Right cardiac atrium (tissue), 5 donors: Measurements from ENCODE around the gene OR2T5. TPM values are rescaled to one million over a fixed set of nuclear protein-coding genes. Genes with fewer than 3 reads are reported as not detected.
"Not testable (repeated sequence)": the region's sequence is repeated elsewhere in the genome, so short reads cannot be mapped to it uniquely, and the experiment has no call there.

Experiments used
- ATAC-seq, 2 donors: fragments of 200-7000 bp; cut with Tn5 transposase; one replicate each; pipeline versions ENCODE4 v1.8.0 to v1.9.1; 2020; ENCODE audit warnings: moderate library complexity in 2 of 2, mild to moderate bottlenecking in 1 of 2
- DNase-seq, 3 donors: peaks; one replicate each; pipeline ENCODE4 v3.0.0-alpha.2; 2020
- H3K27ac ChIP-seq: one replicate; pipeline ENCODE4 v1.5.1; 2013; ENCODE audit warnings: mild to moderate bottlenecking, low read length, control low read depth, moderate library complexity
- H3K27me3 ChIP-seq: one replicate; pipeline ENCODE4 v1.6.1; 2013; ENCODE audit not compliant: control insufficient read depth, insufficient read depth
- H3K4me1 ChIP-seq: one replicate; pipeline ENCODE4 v1.6.1; 2013; ENCODE audit warnings: low read length; ENCODE audit not compliant: control insufficient read depth, insufficient read depth
- H3K4me3 ChIP-seq: one replicate; pipeline ENCODE4 v1.5.1; 2013; ENCODE audit warnings: low read length, control low read depth
- H3K9me3 ChIP-seq: one replicate; pipeline ENCODE4 v1.6.1; 2013; ENCODE audit warnings: low read length; ENCODE audit not compliant: control insufficient read depth
- WGBS: extraction: QIAGEN DNeasy Blood & Tissue Kit; methylation state at CpG from one replicate; pipeline ENCODE4 v1.1.7; 2013; 5-methylcytosine and 5-hydroxymethylcytosine counted together
- intact Hi-C, 4 donors: fragments of 100-400 bp; cut with DNase I; formaldehyde crosslinking; loops; one replicate each; pipeline versions ENCODE4 v1.11.0 to v1.14.0; 2022 to 2023
- polyA plus RNA-seq: library from polyadenylated mRNA; stranded (reverse); fragments of 200-250 nt; gene quantifications from one replicate; pipeline ENCODE4 v1.2.3, GENCODE V29; 2013
- total RNA-seq, 4 donors: library from RNA; stranded (reverse); fragmentation: NEBNext Ultra II Directional; extraction: Animal tissue kit (Norgen Biotek cat#: 25700); gene quantifications; one replicate each; pipeline ENCODE4 v1.2.1, GENCODE V29; 2021
- donor health status: healthy with polysubstance abuse.
- donor health status: DM: no; HTN: yes; CAD: no.
- donor health status: DM: no; HTN: no; CAD: no.
- donor health status: DM: no; HTN: yes; CAD: no; lungs with severe emphysema.
- donor health status: DM: yes; HTN: yes; CAD: no.

Gene OR2T5
- total and polyA plus RNA-seq, 5 donors: not detected

DNA sequence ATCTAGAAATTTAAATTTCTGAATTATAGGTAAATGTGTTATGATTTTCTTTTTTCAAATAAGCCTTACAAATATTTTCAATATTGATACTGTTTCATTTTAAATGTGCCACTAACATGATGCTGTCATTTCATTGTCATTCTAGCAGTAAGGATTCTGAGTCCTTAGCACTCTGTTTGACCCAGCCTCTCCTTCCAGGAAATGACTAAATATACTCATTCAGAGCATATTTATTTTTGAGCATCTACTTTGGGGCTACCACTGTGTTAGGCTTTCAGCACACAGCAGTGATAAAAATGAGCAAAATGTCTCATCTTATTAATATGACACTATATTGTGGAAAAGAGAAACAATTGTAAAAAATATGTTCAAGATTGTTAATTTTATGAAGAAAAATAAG, 21.8 kb downstream of the OR2T5 start:
- ATAC-seq, DNase-seq, H3K27me3 ChIP-seq, H3K9me3 ChIP-seq, intact Hi-C loops, H3K4me3 ChIP-seq, H3K27ac ChIP-seq, H3K4me1 ChIP-seq: not testable (repeated sequence)

DNA sequence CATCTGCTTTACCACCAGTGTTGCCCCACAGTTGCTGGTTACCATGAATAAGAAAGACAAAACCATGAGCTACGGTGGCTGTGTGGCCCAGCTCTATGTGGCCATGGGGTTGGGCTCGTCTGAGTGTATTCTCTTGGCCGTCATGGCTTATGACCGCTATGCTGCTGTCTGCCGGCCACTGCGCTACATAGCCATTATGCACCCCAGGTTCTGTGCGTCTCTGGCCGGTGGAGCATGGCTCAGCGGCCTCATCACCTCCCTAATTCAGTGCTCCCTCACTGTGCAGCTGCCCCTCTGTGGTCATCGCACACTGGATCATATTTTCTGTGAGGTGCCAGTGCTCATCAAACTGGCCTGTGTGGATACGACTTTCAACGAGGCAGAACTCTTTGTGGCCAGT, 33.5 kb downstream of the OR2T5 start:
- Histone ChIP-seq H3K9me3 (no peaks in the 10 kb centered on the region), H3K27me3 (no peaks in the 10 kb centered on the region), H3K27ac (no peak overlapping the region), H3K4me3 (no peak overlapping the region), H3K4me1 (no peaks in the 10 kb centered on the region)
- ATAC-seq (no peak), DNase-seq (no peak)
- intact Hi-C loops: no loop called here
- WGBS: 84% methylated on average over 12 of the region's 12 CpGs

DNA sequence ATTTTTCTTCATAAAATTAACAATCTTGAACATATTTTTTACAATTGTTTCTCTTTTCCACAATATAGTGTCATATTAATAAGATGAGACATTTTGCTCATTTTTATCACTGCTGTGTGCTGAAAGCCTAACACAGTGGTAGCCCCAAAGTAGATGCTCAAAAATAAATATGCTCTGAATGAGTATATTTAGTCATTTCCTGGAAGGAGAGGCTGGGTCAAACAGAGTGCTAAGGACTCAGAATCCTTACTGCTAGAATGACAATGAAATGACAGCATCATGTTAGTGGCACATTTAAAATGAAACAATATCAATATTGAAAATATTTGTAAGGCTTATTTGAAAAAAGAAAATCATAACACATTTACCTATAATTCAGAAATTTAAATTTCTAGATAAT, 49.1 kb downstream of the OR2T5 start:
- ATAC-seq, H3K4me3 ChIP-seq, H3K27ac ChIP-seq, H3K9me3 ChIP-seq, intact Hi-C loops, DNase-seq, H3K27me3 ChIP-seq, H3K4me1 ChIP-seq: not testable (repeated sequence)

Other genes with a start within 250 kb of the OR2T5 start
- not detected for gene OR2T33, start 210.6 kb upstream of the OR2T5 start, total RNA-seq
- not detected for gene OR2T33, start 210.6 kb upstream of the OR2T5 start, polyA plus RNA-seq
- gene OR2T12, start 185.2 kb upstream of the OR2T5 start, total RNA-seq: not detected
- not detected for gene OR2T12, start 185.2 kb upstream of the OR2T5 start, polyA plus RNA-seq
- not detected for gene OR2M7, start 164.0 kb upstream of the OR2T5 start, total RNA-seq
- not detected for gene OR2M7, start 164.0 kb upstream of the OR2T5 start, polyA plus RNA-seq
- not detected for gene OR14C36, start 139.8 kb upstream of the OR2T5 start, total RNA-seq
- not detected for gene OR14C36, start 139.8 kb upstream of the OR2T5 start, polyA plus RNA-seq
- not detected for gene OR2T4, start 126.9 kb upstream of the OR2T5 start, total RNA-seq
- gene OR2T4, start 126.9 kb upstream of the OR2T5 start, polyA plus RNA-seq: not detected
- not detected for gene OR2T6, start 112.8 kb upstream of the OR2T5 start, total RNA-seq
- not detected for gene OR2T6, start 112.8 kb upstream of the OR2T5 start, polyA plus RNA-seq
- gene OR2T1, start 85.5 kb upstream of the OR2T5 start, total RNA-seq: not detected
- not detected for gene OR2T1, start 85.5 kb upstream of the OR2T5 start, polyA plus RNA-seq
- gene OR2T2, start 43.0 kb upstream of the OR2T5 start, total RNA-seq: not detected
- not detected for gene OR2T2, start 43.0 kb upstream of the OR2T5 start, polyA plus RNA-seq
- gene OR2T3, start 15.2 kb upstream of the OR2T5 start, total RNA-seq: not detected
- not detected for gene OR2T3, start 15.2 kb upstream of the OR2T5 start, polyA plus RNA-seq
- not detected for gene OR2G6, start 19.5 kb downstream of the OR2T5 start, total RNA-seq
- not detected for gene OR2G6, start 19.5 kb downstream of the OR2T5 start, polyA plus RNA-seq
- gene OR2T29, start 74.2 kb downstream of the OR2T5 start, total RNA-seq: not detected
- gene OR2T29, start 74.2 kb downstream of the OR2T5 start, polyA plus RNA-seq: not detected
- gene OR2T34, start 86.2 kb downstream of the OR2T5 start, total RNA-seq: not detected
- not detected for gene OR2T34, start 86.2 kb downstream of the OR2T5 start, polyA plus RNA-seq
- not detected for gene OR2T10, start 109.1 kb downstream of the OR2T5 start, total RNA-seq
- gene OR2T10, start 109.1 kb downstream of the OR2T5 start, polyA plus RNA-seq: not detected
- not detected for gene OR2T11, start 146.5 kb downstream of the OR2T5 start, total RNA-seq
- gene OR2T11, start 146.5 kb downstream of the OR2T5 start, polyA plus RNA-seq: not detected
- not detected for gene OR2T35, start 156.7 kb downstream of the OR2T5 start, total RNA-seq
- gene OR2T35, start 156.7 kb downstream of the OR2T5 start, polyA plus RNA-seq: not detected
- gene OR2T27, start 166.9 kb downstream of the OR2T5 start, total RNA-seq: not detected
- gene OR2T27, start 166.9 kb downstream of the OR2T5 start, polyA plus RNA-seq: not detected
- not detected for gene OR14I1, start 214.2 kb downstream of the OR2T5 start, total RNA-seq
- not detected for gene OR14I1, start 214.2 kb downstream of the OR2T5 start, polyA plus RNA-seq